Right hindlimb (tissue), 1 donor: ENCODE data around the gene PFN1.

Source experiments
- DNase-seq: peaks from one replicate; pipeline ENCODE4 v3.0.0-alpha.2; 2018

PFN1 gene

GRCh38 chr17:4895657-4896331, 52.5 kb downstream of the PFN1 start:
- no peak for DNase-seq
